Measurements from ENCODE around the gene MUSTN1.

The MUSTN1 gene

GRCh38 chr3:52870471-52870870 is 35.7 kb upstream of the MUSTN1 start:
- no peak for TF ChIP-seq CTCF (IDR thresholded peaks at IDR 0.05; ENCODE audit: low read depth, low read length, missing control alignments)
- no peak overlapping the region for H3K4me3 ChIP-seq (replicated peaks; ENCODE audit: low read depth, low read length)
- no peak for DNase-seq (ENCODE audit: extremely low read depth, low read depth)

- H3K4me3 ChIP-seq (replicated peaks; ENCODE audit: low read depth, low read length) = no peak overlapping the region
- no peak for DNase-seq (ENCODE audit: extremely low read depth, low read depth)
- TF ChIP-seq CTCF (IDR thresholded peaks at IDR 0.05; ENCODE audit: low read depth, low read length, missing control alignments) = no peak
Observed at GRCh38 chr3:52866427-52866826, 31.6 kb upstream of the MUSTN1 start.

- no peak overlapping the region for H3K4me3 ChIP-seq (replicated peaks; ENCODE audit: low read depth, low read length)
- DNase-seq (ENCODE audit: extremely low read depth, low read depth) = no peak
- TF ChIP-seq CTCF (IDR thresholded peaks at IDR 0.05; ENCODE audit: low read depth, low read length, missing control alignments) = no peak
Observed at GRCh38 chr3:52865994-52866393, 31.2 kb upstream of the MUSTN1 start.

GRCh38 chr3:52860424-52860768 is 25.6 kb upstream of the MUSTN1 start:
- no peak for DNase-seq (ENCODE audit: extremely low read depth, low read depth)
- no peak overlapping the region for H3K4me3 ChIP-seq (replicated peaks; ENCODE audit: low read depth, low read length)
- no peak for TF ChIP-seq CTCF (IDR thresholded peaks at IDR 0.05; ENCODE audit: low read depth, low read length, missing control alignments)

- no peak for DNase-seq (ENCODE audit: extremely low read depth, low read depth)
- TF ChIP-seq CTCF (IDR thresholded peaks at IDR 0.05; ENCODE audit: low read depth, low read length, missing control alignments) = no peak
- H3K4me3 ChIP-seq (replicated peaks; ENCODE audit: low read depth, low read length) = no peak overlapping the region
Observed at GRCh38 chr3:52859686-52860423, 25.0 kb upstream of the MUSTN1 start.

- no peak overlapping the region for H3K4me3 ChIP-seq (replicated peaks; ENCODE audit: low read depth, low read length)
- DNase-seq (ENCODE audit: extremely low read depth, low read depth) = no peak
- no peak for TF ChIP-seq CTCF (IDR thresholded peaks at IDR 0.05; ENCODE audit: low read depth, low read length, missing control alignments)
Observed at GRCh38 chr3:52857864-52858263, 23.0 kb upstream of the MUSTN1 start.

- no peak for TF ChIP-seq CTCF (IDR thresholded peaks at IDR 0.05; ENCODE audit: low read depth, low read length, missing control alignments)
- H3K4me3 ChIP-seq (replicated peaks; ENCODE audit: low read depth, low read length) = no peak overlapping the region
- no peak for DNase-seq (ENCODE audit: extremely low read depth, low read depth)
Observed at GRCh38 chr3:52857133-52857532, 22.3 kb upstream of the MUSTN1 start.

All from HFF-Myc (cell line).